ENCODE measurements around the gene PRLR.

PRLR gene

DNA sequence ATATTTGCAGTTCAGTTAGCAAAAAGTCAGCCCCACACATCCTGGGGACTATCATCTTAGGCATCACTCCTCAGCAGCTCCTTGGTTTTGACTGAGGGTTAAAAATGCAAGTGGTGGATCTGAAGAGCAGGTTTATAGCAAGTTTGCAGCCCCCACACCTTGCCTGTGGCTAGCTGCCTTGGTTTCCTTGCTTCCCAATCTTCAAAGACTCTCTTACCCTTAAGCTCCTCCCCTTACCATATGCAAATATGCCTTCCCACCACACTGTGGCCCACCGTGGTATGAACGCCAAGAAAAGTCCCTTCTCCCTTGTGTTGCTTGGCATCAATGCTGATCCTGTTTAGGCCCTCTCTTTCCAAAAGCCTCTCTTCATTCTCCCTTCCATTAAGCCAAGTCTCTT, 137.6 kb downstream of the PRLR start:
- in situ Hi-C loops (cut with MboI; ENCODE audit: low sequenced_read_pairs) = loop anchor here (10.0 to 25.0 kb wide), 2 partner anchors 520 to 832 kb away; partner anchors contain the start of gene SPEF2

DNA sequence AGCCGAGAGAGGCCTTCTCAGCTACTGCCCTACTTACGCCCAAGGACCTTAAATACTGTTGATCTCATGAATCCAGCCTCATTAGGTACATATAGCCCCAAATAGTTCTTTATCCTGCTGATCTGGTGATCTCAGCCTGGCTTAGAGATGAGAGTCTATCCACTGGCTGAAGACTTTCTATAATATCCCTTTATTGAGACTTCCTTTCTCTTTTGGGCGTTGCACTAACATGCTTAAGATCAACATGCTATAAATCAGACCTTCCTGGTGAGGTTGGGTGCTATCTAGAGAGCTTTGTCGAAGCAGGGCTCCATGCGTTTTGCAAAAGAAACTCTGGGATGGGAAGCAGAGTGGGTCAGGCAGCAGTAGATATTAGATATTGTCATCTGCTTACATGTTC, 138.6 kb downstream of the PRLR start:
- in situ Hi-C loops (cut with MboI; ENCODE audit: low sequenced_read_pairs) = loop anchor here (10.0 to 25.0 kb wide), 2 partner anchors 521 to 833 kb away; partner anchors contain the start of gene SPEF2

DNA sequence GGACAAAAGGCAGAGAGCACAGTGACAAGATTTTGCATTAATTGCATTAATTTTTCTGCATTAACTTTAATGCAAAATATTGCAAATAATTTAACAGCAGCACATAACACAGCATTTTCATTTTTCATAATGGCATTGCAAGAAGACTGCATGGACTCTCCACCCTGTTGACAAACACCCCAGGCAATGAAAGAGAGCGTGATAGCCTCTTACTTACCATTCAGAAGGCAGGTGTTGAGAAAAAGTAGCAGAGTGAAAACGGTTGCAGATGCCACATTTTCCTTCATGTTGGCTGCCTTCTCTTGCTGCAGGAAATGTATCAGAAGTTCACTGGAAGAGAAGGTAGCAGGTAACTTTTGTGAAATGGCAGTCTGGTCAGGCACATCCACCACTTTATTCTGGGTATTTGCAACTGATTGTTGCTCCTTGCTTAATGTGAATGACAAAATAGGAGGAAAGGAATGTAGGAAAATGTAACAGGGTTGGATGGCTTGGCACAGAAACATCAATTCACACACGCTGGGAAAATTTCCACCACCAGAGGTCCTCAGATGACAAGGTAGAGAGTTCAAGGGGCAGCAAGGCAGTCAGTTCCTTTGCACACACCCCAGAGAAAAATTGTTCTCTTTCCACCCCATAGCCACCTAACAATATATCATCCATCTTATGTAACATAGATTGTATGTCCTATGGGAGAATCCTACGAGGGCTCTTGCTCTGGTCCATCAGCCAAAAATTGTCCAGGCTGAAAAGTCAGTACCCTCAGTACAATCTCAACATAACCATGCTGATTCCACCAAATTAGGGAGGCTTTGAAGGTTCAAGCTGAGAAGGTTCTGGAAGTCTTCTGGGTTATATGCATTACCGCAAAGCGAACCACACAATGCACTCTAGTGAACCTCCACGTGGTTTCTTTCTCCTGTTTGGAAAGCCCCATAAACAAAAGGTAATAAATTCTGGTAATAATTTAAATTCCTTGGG, 140.7 kb downstream of the PRLR start:
- in situ Hi-C loops (cut with MboI; ENCODE audit: low sequenced_read_pairs) = loop anchor here (10.0 to 25.0 kb wide), 2 partner anchors 523 to 835 kb away; partner anchors contain the start of gene SPEF2

DNA sequence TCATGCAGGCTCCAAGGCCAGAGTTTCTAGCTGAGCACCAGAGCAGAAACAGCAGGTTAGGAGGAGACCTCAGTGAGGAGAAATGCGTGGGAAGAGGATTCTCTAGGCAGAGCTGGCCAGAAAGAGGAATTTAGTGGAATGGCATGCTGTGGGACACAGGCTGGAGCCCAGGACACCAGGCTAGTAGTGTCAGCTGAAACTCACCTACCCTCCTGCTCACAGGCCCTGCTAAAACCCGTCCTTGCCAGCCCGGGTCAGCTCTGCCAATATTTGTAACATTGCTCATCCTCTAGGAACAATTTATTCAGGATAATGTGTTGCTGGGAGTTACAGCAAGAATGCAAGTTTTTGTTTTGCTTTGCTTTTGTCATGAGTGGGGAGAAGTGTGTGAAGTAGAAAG, 142.3 kb downstream of the PRLR start:
- in situ Hi-C loops (cut with MboI; ENCODE audit: low sequenced_read_pairs) = loop anchor here (25.0 kb wide), 1 partner anchor 524 kb away; the partner anchor contains the start of gene SPEF2

DNA sequence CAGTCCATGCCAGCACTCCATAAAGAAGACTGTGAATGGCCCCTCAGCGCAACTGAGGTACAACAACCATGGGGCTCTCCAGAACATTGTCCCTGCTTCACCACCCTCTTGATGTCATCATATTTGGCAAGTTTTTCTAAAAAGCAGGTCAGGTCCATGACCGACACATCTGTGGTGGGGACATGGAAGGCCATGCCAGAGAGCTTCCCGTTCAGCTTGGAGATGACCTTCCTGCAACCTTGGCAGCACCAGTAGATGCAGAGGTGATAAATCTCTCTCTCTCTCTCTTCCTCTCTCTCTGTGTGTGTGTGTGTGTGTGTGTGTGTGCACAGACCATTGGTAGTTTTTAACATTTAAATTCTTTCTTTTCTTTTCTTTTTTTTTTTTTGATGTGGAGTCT, 147.1 kb downstream of the PRLR start:
- in situ Hi-C loops (cut with MboI; ENCODE audit: low sequenced_read_pairs) = loop anchor here (25.0 kb wide), 1 partner anchor 529 kb away; the partner anchor contains the start of gene SPEF2

DNA sequence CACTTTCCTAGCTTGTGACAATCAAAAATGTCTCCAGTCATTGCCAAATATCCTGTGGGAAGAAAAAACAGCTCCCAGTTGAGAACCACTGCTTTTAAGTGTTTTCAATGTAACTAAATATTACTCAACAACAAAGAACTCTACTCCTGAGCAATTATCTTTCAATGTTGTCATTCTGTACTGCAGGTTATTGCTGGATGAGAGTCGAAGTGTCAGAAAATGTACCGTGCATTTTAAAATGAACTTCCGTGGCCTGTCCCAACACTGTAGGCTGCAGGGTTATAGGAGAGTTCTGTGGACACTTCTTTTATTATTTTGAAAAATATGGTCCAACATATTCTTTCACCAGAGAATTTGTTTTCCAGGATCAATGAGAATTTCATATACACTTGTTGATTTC, 147.8 kb downstream of the PRLR start:
- in situ Hi-C loops (cut with MboI; ENCODE audit: low sequenced_read_pairs) = loop anchor here (25.0 kb wide), 1 partner anchor 530 kb away; the partner anchor contains the start of gene SPEF2

DNA sequence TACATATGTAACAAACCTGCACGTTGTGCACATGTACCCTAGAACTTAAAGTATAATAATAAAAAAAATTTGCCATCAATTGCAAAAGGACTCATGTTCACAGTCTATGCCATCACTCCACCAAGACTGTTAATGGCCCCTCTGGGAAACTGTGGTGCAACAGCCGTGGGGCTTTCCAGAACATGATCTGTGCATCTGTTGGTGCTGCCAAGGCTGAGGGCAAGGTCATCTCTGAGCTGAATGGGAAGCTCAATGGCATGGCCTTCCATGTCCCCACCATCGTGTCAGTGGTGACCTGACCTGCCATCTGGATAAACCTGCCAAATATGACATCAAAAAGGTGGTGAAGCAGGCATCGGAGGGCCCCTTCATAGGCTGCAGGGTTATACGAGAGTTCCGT, 149.2 kb downstream of the PRLR start:
- in situ Hi-C loops (cut with MboI; ENCODE audit: low sequenced_read_pairs) = loop anchor here (25.0 kb wide), 1 partner anchor 531 kb away; the partner anchor contains the start of gene SPEF2

DNA sequence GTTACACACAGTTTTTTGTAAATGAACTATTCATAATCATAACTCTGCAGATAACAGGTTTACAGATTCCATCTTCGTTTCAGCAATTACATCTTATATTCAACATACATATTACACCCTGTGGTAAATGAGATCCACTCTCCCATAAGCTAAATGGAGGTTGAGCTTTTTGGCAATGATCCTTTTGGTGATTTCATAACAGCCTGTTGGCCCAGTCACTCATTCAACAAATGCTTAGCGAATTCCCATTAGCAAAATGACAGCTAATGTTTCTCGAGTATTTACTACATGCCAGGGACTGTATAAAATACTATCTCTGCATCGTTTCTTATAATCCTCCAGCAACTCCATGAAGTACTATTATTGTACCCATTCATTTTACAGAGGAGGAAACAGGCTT, 157.1 kb downstream of the PRLR start:
- in situ Hi-C loops (cut with MboI; ENCODE audit: low sequenced_read_pairs) = no loop called here

DNA sequence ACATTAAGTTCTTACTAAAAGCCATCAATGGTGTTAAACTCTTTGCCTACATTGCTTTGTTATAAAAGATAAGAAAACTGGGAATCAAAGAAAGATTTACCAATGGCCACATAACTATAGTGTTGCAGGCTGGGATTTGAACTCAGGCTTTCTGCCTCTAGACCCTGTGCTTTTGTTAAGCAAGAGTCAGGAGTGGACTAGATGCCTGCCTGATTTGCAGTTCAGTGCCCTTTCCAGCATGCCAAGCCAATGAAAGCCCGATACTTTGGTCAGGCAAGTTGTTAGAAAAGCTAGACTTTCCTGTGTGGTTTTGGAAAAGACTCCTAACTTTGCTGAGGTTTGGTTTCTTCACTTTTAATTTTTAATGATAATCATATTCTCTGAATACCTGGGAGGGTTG, 161.1 kb downstream of the PRLR start:
- in situ Hi-C loops (cut with MboI; ENCODE audit: low sequenced_read_pairs) = no loop called here

DNA sequence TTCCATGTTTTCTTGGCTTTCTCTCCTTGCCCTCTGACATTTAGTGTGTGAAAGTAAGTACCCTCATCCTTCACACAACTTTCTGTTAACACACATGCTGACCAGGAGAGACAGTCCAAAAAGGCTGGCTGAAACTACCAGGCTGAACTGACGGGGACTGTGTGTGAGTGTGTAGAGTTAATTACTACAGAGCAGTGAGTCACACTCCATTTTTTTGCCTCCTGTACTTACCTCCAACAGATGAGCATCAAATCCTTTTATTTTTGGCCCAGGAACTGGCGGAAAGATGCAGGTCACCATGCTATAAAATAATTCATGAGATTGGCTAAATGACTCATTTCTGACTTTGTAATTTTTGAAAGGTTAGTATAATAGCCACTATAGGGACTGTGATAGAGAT, 162.3 kb downstream of the PRLR start:
- in situ Hi-C loops (cut with MboI; ENCODE audit: low sequenced_read_pairs) = no loop called here

DNA sequence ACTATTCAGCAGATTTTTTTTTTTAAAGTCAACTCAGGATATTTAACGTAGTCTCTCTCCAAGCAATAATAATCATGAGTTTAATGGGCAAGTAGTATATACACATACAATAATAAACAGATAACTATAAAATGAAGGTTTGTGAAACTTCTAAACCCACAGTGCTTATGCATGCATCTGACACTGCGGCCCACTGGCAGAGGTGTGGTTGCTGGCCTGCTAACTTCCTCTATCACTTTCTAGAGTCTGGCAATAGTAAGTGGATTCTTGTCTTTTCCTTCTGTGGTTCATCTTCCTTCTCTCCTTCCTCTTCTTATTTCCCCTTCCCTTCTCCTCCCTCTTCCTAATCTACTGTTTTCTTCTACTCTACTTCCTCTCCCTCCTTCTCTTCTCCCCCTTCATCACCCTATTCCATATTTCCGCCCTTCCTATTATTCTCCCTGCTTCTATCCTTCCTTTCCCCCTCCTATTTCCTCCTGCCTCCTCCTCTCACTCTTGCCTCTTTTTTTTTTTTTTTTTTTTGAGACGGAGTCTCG, 164.0 kb downstream of the PRLR start:
- in situ Hi-C loops (cut with MboI; ENCODE audit: low sequenced_read_pairs) = no loop called here

DNA sequence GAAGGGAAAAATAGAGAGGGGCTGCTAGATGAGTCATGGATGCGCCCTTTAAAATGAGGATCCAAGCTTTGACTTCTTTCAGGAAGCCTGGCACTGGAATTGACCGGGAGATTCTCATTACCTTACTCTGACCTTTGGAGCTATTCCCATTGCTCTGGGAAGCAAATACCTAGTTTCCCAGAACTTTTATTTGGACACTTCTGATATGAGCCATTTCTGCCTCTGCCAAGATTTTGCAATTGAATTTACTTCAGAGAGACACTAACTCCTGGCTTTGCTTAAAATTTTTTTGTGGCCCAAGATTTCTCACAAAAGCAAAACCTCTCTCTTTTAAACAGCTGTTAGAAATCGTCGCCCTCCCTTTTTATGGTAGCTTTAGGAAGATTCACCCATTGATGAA, 166.9 kb downstream of the PRLR start:
- in situ Hi-C loops (cut with MboI; ENCODE audit: low sequenced_read_pairs) = no loop called here

DNA sequence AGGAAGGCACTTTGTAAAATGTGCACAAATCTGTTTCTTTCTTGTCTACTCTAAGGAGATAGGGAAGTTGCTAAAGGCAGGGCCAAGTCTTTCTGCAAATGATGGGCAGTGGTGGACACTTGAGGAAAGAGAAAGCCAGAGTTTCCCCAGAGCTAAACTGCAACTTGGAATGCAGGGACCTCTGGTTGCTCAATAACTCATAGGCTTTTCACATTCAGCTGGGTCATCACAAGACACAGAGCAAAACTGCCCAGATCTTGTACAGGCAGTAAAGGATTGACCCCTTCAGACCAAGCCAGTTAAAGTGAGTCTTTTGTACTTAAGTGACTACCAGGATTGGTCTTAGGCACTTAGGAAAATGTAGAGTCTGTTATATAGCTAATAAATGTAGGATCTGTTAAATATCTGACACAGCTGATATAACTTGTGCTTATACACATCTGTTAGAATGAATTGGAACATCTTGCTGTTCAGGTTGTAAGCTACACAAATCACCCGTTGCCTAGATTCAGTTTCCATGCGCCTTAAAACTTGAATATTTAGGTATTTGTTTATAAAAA, 169.0 kb downstream of the PRLR start:
- in situ Hi-C loops (cut with MboI; ENCODE audit: low sequenced_read_pairs) = no loop called here

DNA sequence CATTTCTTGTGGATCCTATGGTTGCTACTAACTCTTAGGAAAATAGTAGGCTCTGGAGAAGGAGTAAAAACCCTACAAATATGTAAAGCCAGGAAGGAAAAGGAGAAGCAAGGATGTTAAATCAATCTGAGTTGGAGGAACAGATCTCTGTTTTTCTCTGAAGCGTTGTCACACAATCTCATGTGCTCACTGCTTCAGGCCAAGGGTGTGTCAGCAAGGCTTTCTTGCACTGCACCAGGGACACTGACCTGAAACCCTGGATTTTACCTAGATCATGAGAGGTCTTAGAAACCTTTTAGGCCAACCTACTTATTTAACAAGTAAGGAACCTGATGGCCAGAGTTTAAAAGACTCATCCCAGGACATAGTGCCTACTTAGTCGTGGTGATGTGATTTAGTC, 170.1 kb downstream of the PRLR start:
- in situ Hi-C loops (cut with MboI; ENCODE audit: low sequenced_read_pairs) = no loop called here

DNA sequence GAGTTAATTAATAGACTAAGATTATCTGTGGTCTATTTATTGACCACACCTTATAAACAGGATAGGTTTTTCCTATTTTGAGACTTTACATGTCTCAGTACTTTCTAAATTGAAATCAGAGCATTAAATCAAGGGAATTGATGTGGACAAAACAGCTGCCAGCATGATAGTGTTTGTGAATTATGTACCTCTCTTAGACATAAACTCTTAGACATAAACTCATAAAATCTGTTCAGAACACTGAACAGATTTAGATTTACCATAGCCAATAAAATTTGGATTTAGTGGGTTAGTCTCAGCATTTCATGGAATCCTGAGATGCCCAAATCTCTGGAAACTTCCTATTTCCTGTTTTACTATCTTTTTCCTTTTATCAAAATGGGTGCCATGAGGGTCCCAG, 171.0 kb downstream of the PRLR start:
- in situ Hi-C loops (cut with MboI; ENCODE audit: low sequenced_read_pairs) = no loop called here

DNA sequence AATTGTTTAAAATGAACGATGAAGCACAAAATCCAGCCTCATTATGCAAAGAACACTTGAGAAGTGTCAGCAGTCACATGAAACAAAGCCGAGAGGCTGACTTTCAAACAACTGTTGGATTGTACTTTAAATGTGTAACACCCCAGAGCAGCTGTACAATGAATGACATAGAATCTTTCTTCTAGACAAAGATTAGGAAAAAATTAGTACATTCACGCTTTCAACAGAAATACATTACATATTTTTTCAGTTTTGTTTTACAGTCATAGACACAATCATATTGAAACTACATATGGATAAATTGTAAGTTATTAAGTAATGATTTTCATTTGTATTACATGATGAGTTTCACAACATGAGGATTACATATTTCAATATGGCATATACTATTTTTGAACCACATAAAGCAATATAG, 171.9 kb downstream of the PRLR start:
- in situ Hi-C loops (cut with MboI; ENCODE audit: low sequenced_read_pairs) = no loop called here

DNA sequence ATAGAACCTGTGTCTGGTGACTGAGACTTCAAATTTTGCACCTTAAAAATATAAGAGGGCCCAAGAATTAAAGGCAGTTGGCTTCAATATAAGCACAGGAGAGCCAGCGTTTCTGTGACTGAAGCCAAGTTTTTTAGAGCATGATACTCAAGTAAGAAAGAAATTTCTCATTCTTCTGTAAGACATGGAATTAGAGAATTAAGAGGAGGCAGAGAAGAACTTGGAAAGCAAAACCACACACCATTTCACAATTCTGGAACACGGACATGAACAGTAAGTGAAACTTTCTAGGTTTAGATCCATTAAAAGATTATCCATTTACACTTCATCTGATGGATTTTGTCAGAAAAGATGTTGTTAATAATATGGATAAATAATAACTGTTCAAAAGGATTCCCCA, 173.6 kb downstream of the PRLR start:
- in situ Hi-C loops (cut with MboI; ENCODE audit: low sequenced_read_pairs) = no loop called here

DNA sequence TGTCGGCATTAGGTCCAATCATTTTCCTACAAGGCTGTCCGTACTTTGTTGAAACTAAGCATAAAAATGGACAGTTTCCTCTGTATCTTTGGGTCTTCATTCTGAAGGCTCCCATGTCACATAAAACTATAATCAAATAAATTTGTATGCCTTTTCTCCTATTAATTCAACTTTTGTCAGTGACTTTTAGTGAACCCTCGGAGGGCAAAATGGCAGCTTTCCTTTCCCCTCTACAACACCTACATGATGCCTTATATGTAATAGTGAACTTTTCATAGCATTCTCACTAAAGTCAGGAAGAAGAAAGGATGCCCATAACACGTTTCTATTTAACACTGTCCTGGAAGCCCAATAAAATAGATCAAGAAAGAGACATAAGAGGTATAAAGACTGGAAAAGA, 177.4 kb downstream of the PRLR start:
- in situ Hi-C loops (cut with MboI; ENCODE audit: low sequenced_read_pairs) = no loop called here

DNA sequence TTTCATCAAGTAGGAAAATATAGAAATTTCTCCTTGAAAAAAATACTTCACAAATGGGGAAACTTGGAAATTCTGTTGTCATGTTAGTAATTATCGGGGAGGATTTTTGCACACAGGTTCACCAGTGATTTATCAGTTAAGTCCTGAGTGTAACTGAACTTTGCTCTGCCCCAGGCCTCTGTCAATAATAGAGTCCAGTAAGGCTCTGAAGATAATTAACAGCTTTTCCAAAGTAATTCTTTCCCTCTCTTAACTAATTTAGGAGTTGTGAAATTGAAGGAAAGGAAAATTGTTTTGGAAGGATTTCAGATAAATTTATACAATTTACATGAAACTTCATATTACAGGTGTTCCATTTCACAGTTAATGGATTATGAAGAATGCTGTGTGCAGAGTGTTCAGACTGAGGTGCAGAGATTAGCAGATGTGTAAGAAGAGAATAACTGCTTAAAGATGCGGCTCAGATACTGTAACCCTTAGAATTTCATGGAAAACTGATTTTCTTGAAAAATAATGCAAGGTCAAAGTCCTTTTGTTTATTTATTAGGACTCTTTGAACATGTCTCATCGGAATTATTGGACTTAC, 179.7 kb downstream of the PRLR start:
- in situ Hi-C loops (cut with MboI; ENCODE audit: low sequenced_read_pairs) = no loop called here

DNA sequence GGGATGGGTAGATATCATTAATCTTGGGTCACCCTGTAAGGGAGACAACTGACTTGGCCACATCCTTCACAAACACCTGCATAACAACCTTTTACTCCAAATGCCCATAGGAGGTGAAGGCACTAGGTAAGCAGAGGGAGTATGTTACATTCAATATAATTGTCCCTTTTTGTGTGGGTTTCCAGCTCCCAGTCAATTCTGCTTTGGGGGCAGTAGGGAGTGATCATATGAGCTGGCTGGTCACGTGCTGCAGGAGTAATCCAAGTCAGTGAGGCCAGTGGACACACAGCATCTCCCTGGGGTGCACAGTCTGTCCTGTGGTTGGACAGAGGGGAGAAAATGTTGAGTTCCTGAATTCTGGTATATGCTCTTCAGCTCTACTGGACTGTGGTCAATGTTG, 181.4 kb downstream of the PRLR start:
- in situ Hi-C loops (cut with MboI; ENCODE audit: low sequenced_read_pairs) = no loop called here

DNA sequence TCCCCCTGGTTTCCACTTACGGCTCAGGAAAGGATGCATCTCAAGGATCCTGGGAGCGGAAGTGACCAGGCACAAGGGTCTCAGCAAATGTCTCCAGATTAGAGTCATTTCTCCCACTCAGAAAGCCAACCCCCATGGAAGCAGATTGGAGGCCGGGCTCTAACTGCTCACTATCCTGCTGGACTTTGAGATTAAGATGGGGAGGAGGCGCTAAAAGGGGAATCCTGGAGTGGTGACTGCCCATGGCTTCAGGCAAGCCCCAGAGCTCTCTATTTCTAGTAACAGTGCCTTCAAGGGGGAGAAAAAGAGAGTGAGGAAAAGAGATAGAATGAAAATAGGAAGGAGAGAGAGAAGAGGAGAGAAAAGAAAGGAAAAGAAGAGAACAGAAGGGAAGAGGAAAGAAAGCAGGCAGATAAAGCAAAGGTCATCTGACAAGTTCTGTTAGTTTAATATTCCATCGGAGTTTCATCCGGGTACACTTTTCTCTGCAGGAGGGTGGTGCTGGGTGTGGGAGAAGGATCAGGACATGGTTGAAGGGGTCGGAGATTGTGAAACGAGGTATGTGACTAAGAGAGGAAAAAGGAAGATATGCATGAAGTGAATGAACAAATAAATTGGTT, 182.4 kb downstream of the PRLR start, which contains the start of gene AGXT2:
TSS of gene AGXT2 (minus strand) at position 165 of the 620 bp plus-strand sequence. CDS start at position 108, 57 bp downstream.
- in situ Hi-C loops (cut with MboI; ENCODE audit: low sequenced_read_pairs) = no loop called here

Data from HL-60/S4 treated with retinoic acid at 250 ng/mL for 4 days and 3 days (cell line).